HG02623 (cell line): ENCODE measurements around the gene AURKAIP1.

ENCODE experiments used
- ATAC-seq: cut with Tn5 transposase; IDR thresholded peaks from one replicate; pipeline ENCODE4 v1.9.1; 2021; ENCODE audit warnings: moderate library complexity; ENCODE audit not compliant: unreplicated experiment

AURKAIP1 gene

GRCh38 chr1:1335283-1335682 lies 39.7 kb downstream of the AURKAIP1 start:
- no peak for ATAC-seq

- no peak for ATAC-seq
Measured at GRCh38 chr1:1334835-1335234, 40.2 kb downstream of the AURKAIP1 start.

GRCh38 chr1:1333551-1334241 lies 41.3 kb downstream of the AURKAIP1 start:
- ATAC-seq = no peak

- no peak for ATAC-seq
Measured at GRCh38 chr1:1332774-1333480, 42.1 kb downstream of the AURKAIP1 start.

- no peak for ATAC-seq
Measured at GRCh38 chr1:1332031-1332755, 42.8 kb downstream of the AURKAIP1 start.

GRCh38 chr1:1331068-1331965 lies 43.7 kb downstream of the AURKAIP1 start, which contains the start of gene TAS1R3:
Gene TAS1R3 (plus strand): TSS chr1:1331280. CDS start chr1:1331346, 66 bp downstream.
- ATAC-seq = no peak

GRCh38 chr1:1330366-1331067 lies 44.5 kb downstream of the AURKAIP1 start:
- ATAC-seq = no peak

- ATAC-seq = no peak
Measured at GRCh38 chr1:1329304-1330210, 45.5 kb downstream of the AURKAIP1 start.

- ATAC-seq = no peak
Measured at GRCh38 chr1:1328254-1328653, 46.8 kb downstream of the AURKAIP1 start.

- ATAC-seq = no peak
Measured at GRCh38 chr1:1327291-1327690, 47.7 kb downstream of the AURKAIP1 start.

GRCh38 chr1:1326075-1326605 lies 48.9 kb downstream of the AURKAIP1 start:
- no peak for ATAC-seq

GRCh38 chr1:1325288-1326074 lies 49.5 kb downstream of the AURKAIP1 start:
- no peak for ATAC-seq

GRCh38 chr1:1324524-1325287 lies 50.3 kb downstream of the AURKAIP1 start, which contains the start of the genes CPTP and INTS11:
Gene CPTP (plus strand): TSS chr1:1324802. CDS start chr1:1326911, 2,109 bp downstream.
Gene INTS11 (minus strand): TSS chr1:1324660. CDS start chr1:1324608, 52 bp downstream.
- peak; percentile 62 for ATAC-seq

- ATAC-seq = peak; percentile 19
Measured at GRCh38 chr1:1324084-1324523, 50.9 kb downstream of the AURKAIP1 start.
